Measurements from ENCODE around the gene DOCK2.

GRCh38 chr5:169762338-169763095 lies 125.4 kb downstream of the DOCK2 start:
- TF ChIP-seq CTCF (conservative IDR thresholded peaks at IDR 0.05 in 1 of 2, IDR thresholded peaks at IDR 0.05 in 1 of 2; ENCODE audit: low read depth in 1 of 2, low read length in 2 of 2) (no peak), EZH2 (IDR thresholded peaks at IDR 0.05; ENCODE audit: low read length, missing control alignments) (no peak)

Data from fibroblast of lung (primary cell).